Left ventricle myocardium inferior (tissue), 1 donor: ENCODE measurements around the gene ARF1. TPM values are rescaled to one million over a fixed set of nuclear protein-coding genes. Genes with fewer than 3 reads are reported as not detected.
"Not testable (repeated sequence)": the region's sequence is repeated elsewhere in the genome, so short reads cannot be mapped to it uniquely, and the experiment has no call there.

ENCODE experiments used
- DNase-seq: peaks from one replicate; pipeline ENCODE4 v3.0.0-alpha.2; 2020
- H3K27ac ChIP-seq: fragments of 200-600 bp; replicated peaks from 2 replicates; pipeline ENCODE4 v1.8.0; 2021
- H3K27me3 ChIP-seq: fragments of 200-600 bp; 2 replicates; pipeline ENCODE4 v1.8.0; 2021; ENCODE audit warnings: low read depth
- H3K36me3 ChIP-seq: fragments of 200-600 bp; 2 replicates; pipeline ENCODE4 v1.8.0; 2021
- H3K4me1 ChIP-seq: fragments of 200-600 bp; 2 replicates; pipeline ENCODE4 v1.8.0; 2021
- H3K4me3 ChIP-seq: fragments of 200-600 bp; 2 replicates; pipeline ENCODE4 v1.8.0; 2021; ENCODE audit warnings: mild to moderate bottlenecking, moderate library complexity
- H3K9me3 ChIP-seq: fragments of 200-600 bp; replicated peaks from 2 replicates; pipeline ENCODE4 v1.8.0; 2021
- intact Hi-C: fragments of 100-400 bp; cut with micrococcal nuclease; formaldehyde crosslinking; loops from one replicate; pipeline ENCODE4 v1.11.0; 2022
- total RNA-seq: library from RNA; stranded (reverse); fragmentation: NEBNext Ultra II Directional; extraction: Animal tissue kit (Norgen Biotek cat#: 25700); gene quantifications from one replicate; pipeline ENCODE4 v1.2.1, GENCODE V29; 2021
- TF ChIP-seq, protein P1 (sequence below): fragments of 200-600 bp; IDR thresholded peaks from 2 replicates; pipeline ENCODE4 v1.8.0; 2021; ENCODE audit warnings: antibody characterized with exemption, mild to moderate bottlenecking, borderline replicate concordance
- donor health status: DM: no; HTN: yes; CAD: no; lungs with severe emphysema.

The ARF1 gene
- total RNA-seq, 1 donor from 2014 or later, result 294 TPM

GRCh38 chr1:228108742-228109072 is 26.2 kb downstream of the ARF1 start:
- DNase-seq, result no peak

DNA sequence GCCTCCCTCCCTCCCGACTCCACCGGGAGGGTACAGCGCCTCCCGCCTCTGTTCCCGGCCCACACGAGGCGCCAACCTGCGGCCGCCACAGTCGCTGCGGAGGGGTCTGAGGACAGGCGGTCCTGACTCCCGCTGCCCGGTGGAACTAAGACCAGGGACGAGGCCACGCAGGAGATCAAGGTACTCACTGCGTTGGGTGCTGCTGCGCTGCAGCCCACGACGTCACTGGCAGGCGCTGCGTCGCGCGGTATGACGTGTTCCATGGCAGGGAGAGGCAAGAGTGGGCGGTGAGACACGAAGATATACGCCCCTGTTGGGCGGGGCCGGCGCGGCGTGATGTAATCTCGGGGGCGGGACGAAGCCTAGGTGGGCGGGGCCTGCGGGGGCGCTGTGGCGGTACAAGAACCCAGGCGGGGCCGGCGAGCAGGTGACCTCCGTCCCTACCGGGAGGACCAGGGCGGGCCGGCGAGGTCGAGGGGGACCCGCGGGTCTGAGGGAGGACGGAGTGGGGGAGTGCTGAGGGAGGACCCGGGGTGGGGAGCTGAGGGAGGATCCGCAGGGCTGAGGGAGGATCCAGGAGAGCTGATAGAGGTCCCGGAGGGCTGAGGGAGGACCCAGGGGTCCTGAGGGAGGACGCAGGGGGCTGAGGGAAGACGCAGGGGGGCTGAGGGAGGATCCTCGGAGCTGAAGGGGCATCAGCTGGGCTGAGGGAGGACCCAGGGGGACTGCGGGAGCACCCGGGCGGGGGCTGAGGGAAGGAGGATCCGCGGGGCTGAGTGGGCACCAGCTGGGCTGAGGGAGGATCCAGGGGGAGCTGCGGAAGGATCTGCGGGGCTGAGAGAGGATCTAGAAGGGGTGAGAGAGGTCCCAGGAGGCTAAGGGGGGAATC is 26.8 kb downstream of the ARF1 start, which contains the start of gene MRPL55:
Gene MRPL55, minus strand, starts transcription at position 227 of the 889 bp plus-strand sequence. CDS start 1,039 bp downstream, outside the sequence.
- Histone ChIP-seq H3K4me1 (peaks cover 39% of the 10 kb centered on the region), H3K36me3 (peaks cover 24% of the 10 kb centered on the region), H3K27me3 (no peaks in the 10 kb centered on the region), H3K4me3 (peak within 1 kb of the TSS; percentile 100), H3K27ac (peak within 1 kb of the TSS; percentile 92), H3K9me3 (no peaks in the 10 kb centered on the region)
- peak; percentile 97 for DNase-seq
- TF ChIP-seq, protein P1, sequence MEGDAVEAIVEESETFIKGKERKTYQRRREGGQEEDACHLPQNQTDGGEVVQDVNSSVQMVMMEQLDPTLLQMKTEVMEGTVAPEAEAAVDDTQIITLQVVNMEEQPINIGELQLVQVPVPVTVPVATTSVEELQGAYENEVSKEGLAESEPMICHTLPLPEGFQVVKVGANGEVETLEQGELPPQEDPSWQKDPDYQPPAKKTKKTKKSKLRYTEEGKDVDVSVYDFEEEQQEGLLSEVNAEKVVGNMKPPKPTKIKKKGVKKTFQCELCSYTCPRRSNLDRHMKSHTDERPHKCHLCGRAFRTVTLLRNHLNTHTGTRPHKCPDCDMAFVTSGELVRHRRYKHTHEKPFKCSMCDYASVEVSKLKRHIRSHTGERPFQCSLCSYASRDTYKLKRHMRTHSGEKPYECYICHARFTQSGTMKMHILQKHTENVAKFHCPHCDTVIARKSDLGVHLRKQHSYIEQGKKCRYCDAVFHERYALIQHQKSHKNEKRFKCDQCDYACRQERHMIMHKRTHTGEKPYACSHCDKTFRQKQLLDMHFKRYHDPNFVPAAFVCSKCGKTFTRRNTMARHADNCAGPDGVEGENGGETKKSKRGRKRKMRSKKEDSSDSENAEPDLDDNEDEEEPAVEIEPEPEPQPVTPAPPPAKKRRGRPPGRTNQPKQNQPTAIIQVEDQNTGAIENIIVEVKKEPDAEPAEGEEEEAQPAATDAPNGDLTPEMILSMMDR, result peak; percentile 28
- intact Hi-C loops, result no loop called here

More at GRCh38 chr1:228108742-228109072, 26.2 kb downstream of the ARF1 start:
- peak overlapping the region; percentile 92 for H3K27ac ChIP-seq
- peaks cover 24% of the 10 kb centered on the region for H3K36me3 ChIP-seq
- no peaks in the 10 kb centered on the region for H3K9me3 ChIP-seq
- H3K4me3 ChIP-seq, result peak overlapping the region; percentile 100
- TF ChIP-seq, protein P1, result no peak
- peaks cover 46% of the 10 kb centered on the region for H3K4me1 ChIP-seq
- intact Hi-C loops, result no loop called here
- no peaks in the 10 kb centered on the region for H3K27me3 ChIP-seq

GRCh38 chr1:228109962-228110488 is 27.5 kb downstream of the ARF1 start:
- Histone ChIP-seq H3K27me3 (no peaks in the 10 kb centered on the region), H3K9me3 (no peaks in the 10 kb centered on the region), H3K4me1 (peaks cover 32% of the 10 kb centered on the region), H3K27ac (peak overlapping the region; percentile 92), H3K4me3 (peak overlapping the region; percentile 100), H3K36me3 (peaks cover 24% of the 10 kb centered on the region)
- TF ChIP-seq, protein P1, result no peak
- intact Hi-C loops, result no loop called here
- DNase-seq, result no peak

GRCh38 chr1:228110556-228110955 is 28.0 kb downstream of the ARF1 start:
- Histone ChIP-seq H3K9me3 (no peaks in the 10 kb centered on the region), H3K36me3 (peaks cover 23% of the 10 kb centered on the region), H3K27ac (no peak overlapping the region), H3K27me3 (no peaks in the 10 kb centered on the region), H3K4me1 (peaks cover 30% of the 10 kb centered on the region), H3K4me3 (peak overlapping the region; percentile 100)
- intact Hi-C loops, result no loop called here
- TF ChIP-seq, protein P1, result no peak
- DNase-seq, result no peak

DNA sequence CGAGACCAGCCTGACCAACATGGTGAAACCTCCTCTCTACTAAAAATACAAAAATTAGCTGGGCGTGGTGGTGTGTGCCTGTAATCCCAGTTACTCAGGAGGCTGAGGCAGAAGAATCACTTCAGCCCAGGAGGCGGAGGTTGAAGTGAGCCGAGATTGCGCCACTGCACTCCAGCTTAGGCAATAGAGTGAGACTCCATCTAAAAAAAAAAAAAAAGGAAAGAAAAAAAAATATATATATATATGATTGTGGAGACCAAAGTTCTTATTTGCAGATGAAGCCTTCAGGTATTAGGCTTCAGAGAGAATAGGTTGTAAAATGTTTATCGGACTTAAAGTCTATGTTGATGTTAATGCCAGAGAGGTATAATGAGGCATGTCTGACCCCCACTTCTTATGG is 28.8 kb downstream of the ARF1 start:
- H3K4me3 ChIP-seq, intact Hi-C loops, DNase-seq, H3K27me3 ChIP-seq, H3K27ac ChIP-seq, H3K9me3 ChIP-seq: not testable (repeated sequence)
- H3K36me3 ChIP-seq, result peaks cover 16% of the 10 kb centered on the region
- peaks cover 30% of the 10 kb centered on the region for H3K4me1 ChIP-seq

GRCh38 chr1:228112167-228112566 is 29.7 kb downstream of the ARF1 start:
- Histone ChIP-seq H3K4me3 (no peak overlapping the region), H3K36me3 (peaks cover 7% of the 10 kb centered on the region), H3K9me3 (no peaks in the 10 kb centered on the region), H3K4me1 (peaks cover 30% of the 10 kb centered on the region), H3K27me3 (no peaks in the 10 kb centered on the region), H3K27ac (no peak overlapping the region)
- TF ChIP-seq, protein P1, result no peak
- intact Hi-C loops, result no loop called here
- no peak for DNase-seq
